Stimulated activated CD4-positive, alpha-beta T cell treated with anti-CD3 and anti-CD28 coated beads, Interleukin-4, amount 100 ng/mL, for 1 hour (primary cell): Measurements from ENCODE around the gene PLEKHD1.
"Not testable (repeated sequence)": the region's sequence is repeated elsewhere in the genome, so short reads cannot be mapped to it uniquely, and the experiment has no call there.

ENCODE experiments used
- DNase-seq: peaks from one replicate; pipeline ENCODE4 v3.0.0-alpha.2; 2020

The PLEKHD1 gene

DNA sequence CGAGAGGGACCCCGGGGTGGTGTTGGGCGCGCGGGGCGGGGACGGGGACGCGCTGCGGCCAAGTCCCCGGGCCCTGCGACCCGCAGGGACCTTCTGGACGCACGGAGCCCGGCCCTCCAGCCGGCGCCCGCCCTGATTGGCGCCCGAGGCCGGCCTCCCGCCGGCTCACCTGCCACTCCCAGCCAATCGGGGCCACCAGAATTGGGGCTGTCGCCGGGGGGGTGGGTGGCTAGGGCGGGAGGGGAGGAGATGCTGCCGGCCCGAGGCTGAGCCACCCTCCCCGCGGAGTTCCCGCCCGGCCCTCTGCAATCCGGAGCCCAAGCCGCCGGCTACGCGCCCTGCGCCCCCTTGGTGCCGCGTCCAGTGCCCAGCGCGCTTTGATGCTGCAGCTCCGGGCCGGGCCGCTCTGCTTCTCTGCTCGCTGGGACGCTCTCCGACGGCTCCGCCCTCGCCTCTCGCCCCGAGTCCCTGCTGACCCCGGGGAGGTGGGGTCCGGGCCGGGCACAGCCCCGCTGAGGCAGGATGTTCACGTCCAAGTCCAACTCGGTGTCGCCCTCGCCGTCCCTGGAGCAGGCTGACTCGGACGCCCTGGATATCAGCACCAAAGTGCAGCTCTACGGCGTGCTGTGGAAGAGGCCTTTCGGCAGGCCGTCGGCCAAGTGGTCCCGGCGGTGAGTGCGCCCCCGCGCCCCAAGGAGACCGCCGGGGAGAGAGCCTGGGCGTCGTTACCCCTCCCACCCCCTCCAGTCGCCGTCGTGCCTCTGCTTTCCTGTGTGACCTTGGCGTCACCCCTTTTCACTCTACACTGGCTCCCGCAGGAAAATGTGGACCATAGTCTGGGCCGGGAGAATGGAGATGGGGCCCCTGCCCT, at the start of gene PLEKHD1:
PLEKHD1 (plus strand) TSS at position 285 of the 871 bp plus-strand sequence; CDS start at position 523, 238 bp downstream.
- DNase-seq = no peak

DNA sequence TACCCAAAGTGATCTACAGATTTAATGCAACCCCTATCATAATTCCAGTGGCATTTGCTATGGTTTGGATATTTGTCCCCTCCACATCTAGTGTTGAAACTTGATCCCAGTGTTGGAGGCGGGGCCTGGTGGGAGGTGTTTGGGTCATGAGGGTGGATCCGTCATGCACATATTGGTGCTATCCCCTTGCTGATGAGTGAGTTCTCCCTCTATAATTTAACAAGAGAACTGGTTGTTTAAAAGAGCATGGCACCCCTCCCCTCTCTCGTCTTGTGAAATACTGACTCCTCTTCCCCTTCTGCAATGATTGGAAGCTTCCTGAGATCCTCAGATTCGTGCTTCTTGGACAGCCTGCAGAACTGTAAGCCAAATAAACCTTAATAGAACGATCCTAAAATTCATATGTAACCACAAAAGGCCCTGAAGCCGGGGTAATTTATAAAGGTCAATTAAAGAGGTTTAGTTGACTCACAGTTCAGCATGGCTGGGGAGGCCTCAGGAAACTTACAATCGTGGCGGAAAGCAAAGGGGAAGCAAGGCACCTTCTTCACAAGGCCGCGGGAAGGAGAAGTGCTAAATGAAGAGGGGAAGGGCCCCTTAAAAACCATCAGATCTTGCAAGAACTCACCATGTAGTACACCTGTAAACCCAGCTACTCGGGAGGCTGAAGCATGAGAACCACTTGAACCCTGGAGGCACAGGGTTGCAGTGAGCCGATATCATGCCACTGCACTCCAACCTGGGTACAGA, 44.8 kb upstream of the PLEKHD1 start:
- no peak for DNase-seq

DNA sequence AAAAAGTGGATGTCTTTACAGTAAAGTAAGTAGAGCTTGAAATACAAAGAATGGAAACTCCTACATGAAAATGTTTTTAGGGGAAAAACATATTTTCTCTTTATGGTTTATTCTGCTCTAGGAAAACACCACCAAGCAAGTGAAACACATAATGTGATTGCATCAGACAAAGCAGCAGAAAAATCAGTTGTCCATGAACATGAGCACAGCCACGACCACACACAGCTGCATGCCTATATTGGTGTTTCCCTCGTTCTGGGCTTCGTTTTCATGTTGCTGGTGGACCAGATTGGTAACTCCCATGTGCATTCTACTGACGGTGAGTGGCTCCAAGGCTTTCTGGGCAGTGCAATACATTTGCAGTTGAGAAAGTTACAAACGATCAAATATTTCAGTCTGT, 42.6 kb upstream of the PLEKHD1 start:
- DNase-seq = no peak

DNA sequence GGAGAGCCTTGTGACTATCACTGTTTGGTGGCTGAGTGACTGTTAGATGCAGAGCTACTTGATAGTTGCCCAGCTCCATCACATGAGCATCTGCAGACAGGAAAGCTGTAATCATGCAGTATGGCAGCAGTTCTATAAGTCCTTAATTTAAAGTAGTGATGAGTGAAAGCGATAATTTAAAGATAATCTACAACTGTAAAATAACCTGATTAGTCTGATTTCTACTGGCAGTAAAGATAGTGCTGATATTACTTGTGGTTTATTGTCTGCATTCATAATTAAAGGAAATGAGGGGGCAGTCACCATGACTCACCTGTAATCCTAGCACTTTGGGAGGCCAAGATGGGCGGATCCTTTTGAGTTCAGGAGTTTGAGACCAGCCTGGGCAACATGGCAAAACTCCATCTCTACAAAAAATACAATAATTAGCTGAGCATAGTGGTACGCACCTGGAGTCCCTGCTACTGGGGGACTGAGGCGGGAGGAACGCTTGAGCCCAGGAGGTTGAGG, 41.2 kb upstream of the PLEKHD1 start:
- DNase-seq = no peak

DNA sequence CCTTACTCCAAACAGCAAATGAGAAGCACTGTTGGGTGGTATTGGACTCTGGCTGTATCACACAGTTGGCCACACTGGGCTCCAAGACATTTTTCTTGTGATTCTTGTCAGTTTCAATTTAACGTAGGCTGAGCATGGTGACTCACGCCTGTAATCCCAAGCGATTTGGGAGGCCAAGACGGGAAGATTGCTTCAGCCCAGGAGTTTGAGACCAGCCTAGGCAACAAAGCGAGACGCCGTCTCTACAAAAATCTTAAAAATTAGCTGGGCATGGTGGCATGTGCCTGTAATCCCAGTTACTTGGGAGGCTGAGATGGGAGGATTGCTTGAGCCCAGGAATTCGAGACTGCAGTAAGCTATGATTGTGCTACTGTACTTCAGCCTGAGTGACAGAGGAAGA, 35.3 kb upstream of the PLEKHD1 start:
- no peak for DNase-seq

DNA sequence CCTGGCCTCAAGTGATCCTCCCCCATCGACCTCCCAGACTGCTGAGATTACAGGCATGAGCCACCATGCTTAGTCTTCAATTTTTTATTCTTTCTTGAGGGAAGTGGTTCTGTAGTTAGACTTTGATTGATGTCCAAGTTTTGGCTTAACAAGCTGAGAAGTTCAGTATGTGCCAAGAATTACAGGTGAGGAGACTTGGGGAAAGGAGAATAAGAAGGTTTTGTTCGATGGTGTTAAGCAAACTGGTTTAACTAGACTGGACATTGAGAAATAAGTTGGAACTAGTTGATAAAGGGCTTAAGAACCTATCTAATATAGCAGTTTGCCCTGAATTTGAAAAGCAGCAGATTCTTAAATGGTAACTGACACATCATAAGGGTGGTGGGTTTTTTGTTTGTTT, 32.6 kb upstream of the PLEKHD1 start:
- no peak for DNase-seq

DNA sequence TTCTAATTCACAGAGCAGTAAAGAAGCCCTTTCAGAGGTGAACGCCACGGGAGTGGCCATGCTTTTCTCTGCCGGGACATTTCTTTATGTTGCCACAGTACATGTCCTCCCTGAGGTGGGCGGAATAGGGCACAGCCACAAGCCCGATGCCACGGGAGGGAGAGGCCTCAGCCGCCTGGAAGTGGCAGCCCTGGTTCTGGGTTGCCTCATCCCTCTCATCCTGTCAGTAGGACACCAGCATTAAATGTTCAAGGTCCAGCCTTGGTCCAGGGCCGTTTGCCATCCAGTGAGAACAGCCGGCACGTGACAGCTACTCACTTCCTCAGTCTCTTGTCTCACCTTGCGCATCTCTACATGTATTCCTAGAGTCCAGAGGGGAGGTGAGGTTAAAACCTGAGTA, 26.2 kb upstream of the PLEKHD1 start:
- no peak for DNase-seq

DNA sequence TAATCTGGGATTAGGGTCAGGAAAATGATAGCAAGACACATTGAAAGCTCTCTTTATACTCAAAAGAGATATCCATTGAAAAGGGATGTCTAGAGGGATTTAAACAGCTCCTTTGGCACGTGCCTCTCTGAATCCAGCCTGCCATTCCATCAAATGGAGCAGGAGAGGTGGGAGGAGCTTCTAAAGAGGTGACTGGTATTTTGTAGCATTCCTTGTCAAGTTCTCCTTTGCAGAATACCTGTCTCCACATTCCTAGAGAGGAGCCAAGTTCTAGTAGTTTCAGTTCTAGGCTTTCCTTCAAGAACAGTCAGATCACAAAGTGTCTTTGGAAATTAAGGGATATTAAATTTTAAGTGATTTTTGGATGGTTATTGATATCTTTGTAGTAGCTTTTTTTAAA, 25.4 kb upstream of the PLEKHD1 start:
- DNase-seq = no peak

DNA sequence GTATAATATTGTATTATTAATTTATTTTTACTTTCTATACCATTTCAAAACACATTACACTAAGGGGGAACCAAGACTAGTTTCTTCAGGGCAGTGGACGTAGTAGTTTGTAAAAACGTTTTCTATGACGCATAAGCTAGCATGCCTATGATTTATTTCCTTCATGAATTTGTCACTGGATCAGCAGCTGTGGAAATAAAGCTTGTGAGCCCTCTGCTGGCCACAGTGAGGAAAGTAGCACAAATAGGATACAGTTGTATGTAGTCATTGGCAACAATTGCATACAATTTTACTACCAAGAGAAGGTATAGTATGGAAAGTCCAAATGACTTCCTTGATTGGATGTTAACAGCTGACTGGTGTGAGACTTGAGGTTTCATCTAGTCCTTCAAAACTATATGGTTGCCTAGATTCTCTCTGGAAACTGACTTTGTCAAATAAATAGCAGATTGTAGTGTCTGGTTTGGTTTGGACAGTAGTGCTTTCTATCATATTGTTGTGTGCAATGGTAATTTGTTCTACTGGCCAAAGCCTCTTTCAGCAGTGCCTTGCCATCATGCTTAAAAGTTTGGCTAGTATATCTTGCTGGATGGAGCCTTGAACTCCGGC, 24.3 kb upstream of the PLEKHD1 start:
- peak; percentile 45 for DNase-seq

DNA sequence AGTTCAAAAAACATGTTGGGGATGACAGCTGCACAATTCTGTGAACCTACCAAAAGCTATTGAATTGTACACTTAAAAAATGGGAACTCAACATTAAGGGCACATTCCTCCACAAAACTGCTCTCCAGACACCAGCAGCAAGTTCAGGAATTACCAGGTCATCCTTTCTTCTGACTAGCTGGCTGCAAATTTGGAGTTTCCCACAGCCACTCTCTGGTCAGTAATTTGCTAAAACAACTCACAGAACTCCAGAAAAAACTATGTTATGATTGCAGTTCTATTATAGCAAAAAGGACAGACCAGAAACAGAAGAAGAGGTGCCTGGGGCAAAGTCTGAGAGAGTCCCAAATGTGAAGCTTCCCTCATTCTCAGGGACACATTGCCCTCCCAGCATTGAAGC, 20.1 kb upstream of the PLEKHD1 start:
- no peak for DNase-seq

DNA sequence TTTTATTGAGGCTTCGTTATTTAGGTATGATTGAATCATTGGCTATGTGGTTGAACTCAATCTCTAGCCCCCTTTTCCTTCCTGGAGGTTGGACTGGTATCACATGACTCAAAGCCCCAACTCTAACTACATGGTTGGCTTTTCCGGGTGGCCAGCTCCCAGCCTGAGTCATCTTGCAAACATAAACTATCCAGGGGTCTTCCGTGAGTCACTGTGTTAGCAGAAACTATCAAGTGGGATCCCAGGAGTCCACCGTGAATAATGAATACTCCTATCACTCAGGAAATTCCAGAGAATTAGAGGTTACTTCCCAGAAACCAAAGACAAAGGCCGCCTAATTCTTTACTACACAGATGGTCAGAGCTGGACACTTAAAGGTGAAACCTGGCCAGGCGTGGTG, 19.7 kb upstream of the PLEKHD1 start:
- DNase-seq = no peak

DNA sequence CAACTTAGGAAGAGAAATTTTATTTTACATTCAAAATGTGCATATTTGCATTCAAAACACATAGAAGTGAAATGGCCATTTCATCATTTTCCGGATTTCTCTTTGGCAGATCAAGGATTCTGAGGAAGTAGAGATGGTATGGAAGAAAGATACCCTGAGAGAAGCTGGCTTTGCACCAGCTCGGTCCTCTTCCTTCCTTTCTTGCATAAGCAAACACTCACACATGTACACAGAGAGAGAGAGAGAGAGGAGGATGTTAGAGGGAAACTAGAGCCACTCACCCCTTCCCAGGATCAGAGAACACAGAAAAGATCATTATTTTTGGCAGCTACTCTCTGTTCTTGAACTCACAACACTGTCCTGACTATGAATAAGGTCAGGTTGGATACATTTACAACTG, 15.6 kb upstream of the PLEKHD1 start:
- DNase-seq = no peak

DNA sequence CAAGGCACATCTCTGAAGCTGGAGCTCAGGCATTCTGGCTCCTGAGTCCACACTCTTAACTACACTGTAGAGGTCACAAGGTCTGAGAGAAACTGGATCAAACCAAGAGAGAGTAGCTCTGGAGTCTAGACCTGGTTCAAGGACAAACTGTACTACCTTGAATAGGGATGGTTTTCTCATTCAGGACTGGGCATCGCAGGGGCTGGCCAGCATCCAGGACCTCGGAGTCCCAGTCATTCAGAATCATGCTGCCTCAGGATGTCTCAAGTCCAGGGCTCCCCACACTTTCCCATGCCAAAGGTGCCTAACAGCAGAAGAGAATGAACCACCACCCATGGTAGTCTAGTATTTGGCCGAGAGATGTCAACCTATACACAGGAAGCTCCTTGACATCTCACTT, 13.1 kb upstream of the PLEKHD1 start:
- no peak for DNase-seq

DNA sequence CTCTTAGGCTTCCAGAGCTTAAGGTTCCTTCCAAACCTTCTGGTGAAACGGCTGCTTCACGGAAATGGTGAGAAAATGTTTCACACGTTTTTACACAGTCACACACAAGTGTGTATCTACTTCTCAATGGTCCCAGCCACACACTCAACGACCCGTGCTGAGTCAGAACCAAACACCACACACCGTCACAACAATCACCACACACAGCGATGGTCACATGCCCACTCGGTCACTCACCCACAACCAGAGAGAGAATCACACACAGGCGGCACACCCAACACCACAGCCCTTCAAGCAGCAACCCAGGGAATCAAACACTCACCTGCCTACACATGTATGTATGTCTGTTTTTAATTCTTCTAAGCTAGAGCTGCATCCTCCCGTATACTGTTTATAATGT, 12.6 kb upstream of the PLEKHD1 start:
- DNase-seq = no peak

DNA sequence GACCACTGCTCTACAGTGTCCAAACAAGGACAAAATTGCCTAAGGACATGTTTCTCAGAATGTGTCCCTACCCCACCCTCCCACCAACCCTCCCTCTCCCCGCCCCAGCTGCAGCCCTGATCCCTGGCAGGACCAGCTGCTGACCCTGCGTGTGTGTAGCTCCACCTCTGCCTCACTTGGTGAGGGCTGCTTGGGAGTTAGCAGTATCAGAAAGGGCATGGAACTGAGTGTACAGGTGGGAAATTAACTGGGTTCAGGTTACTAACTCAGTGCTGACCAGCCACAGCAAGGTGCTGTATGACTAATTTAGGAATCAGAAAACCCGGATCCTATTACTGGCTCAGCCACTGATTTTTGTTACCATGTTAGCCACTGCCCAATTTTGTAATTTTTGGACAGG, 11.3 kb upstream of the PLEKHD1 start:
- no peak for DNase-seq

DNA sequence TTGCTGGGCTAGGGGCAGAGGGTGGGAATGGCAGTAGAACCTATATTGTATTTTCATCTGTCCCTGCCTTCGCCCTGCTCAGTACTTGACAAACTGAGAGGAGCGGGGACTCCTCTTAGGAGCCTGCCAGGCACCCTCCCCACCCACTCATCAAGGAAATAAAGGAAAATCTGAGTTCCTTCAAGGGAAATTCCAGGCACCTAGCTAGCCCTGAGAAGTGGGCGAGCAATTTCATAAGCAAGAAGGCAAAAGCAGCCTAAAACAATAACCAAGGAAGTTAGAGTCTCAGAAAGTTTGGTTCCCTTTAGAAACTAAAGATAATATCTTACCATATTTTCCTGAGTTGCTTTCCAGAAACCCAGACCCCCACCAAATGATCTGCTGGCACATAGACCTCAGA, 10.6 kb upstream of the PLEKHD1 start:
- no peak for DNase-seq

DNA sequence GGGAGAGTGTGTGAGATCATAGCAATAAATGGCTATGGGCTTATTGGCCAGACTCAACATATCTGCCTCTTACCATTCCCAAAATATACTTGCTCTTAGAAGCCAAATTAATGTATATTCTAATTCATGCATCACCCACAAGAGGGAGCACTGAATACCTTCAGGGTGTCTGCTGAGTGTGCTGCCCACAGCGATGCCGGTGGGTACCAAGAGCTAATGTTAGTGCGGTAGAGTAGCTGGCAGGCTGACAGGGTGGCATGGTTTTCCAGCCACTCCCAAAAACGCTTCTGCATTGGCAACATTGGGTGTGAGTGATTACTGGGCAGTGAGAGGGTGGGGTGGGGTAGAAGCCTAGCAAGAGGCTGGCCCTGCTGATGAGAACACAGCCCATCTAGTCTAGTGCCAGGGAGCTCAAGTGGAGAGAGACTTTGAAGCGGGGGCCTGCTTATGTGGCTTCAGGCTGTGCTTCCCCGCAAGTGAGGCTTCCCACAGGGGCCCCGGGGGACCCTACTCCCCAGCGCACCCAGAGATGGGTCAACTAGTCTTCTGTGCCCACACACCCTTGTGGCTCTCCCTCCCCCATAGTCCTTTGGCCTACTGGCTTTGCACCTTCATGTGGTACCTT, 9.2 kb upstream of the PLEKHD1 start:
- DNase-seq = no peak

DNA sequence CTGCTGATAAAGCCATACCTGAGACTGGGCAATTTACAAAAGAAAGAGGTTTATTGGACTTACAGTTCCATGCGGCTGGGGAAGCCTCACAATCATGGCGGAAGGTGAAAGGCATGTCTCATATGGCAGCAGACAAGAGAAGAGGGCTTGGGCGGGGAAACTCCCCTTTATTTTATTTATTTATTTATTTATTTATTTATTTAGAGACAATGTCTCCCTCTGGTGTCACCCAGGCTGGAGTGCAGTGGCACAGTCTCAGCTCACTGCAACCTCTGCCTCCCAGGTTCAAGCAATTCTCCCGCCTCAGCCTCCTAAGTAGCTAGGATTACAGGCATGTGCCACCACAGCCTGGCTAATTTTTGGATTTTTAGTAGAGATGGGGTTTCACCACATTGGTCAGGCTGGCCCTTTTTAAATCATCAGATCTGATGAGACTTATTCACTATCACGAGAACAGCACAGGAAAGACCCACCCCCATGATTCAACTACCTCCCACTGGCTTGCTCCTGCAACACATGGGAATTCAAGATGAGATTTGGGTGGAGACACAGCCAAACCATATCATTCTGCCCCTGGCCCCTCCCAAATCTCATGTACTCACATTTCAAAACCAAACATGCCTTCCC, 7.6 kb upstream of the PLEKHD1 start:
- DNase-seq = not testable (repeated sequence)

DNA sequence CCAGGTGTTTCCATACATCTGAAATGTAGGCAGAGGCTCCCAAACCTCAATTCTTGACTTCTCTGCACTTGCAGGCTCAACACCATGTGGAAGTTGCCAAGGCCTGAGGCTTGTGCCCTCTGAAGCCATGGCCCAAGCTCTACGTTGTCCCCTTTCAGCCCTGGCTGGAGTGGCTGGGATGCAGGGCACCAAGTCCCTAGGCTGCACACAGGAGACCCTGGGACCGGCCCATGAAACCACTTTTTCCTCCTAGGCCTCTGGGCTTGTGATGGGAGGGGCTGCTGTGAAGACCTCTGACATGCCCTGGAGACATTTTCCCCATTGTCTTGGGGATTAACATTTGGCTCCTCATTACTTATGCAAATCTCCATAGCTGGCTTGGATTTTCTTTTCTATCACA, 6.5 kb upstream of the PLEKHD1 start:
- DNase-seq = not testable (repeated sequence)

DNA sequence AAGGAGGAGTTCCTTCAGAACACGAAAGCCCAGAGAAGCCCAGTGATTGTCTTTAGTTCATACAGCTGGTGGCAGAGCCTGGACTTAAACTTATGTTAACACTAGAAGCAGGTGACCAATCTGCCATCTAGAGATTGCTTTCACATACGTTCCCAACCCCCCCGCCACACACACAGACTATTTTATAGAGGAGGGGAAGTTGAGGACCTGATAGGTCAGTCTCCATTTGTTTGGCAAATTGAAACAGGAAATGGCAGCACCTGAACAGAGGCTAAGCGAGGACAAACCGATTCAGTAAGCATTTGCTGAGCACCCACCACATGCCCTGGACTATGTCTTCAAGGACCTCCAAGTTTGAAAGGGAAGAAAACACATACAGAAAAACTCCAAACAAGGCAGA, 4.8 kb upstream of the PLEKHD1 start:
- DNase-seq = no peak

DNA sequence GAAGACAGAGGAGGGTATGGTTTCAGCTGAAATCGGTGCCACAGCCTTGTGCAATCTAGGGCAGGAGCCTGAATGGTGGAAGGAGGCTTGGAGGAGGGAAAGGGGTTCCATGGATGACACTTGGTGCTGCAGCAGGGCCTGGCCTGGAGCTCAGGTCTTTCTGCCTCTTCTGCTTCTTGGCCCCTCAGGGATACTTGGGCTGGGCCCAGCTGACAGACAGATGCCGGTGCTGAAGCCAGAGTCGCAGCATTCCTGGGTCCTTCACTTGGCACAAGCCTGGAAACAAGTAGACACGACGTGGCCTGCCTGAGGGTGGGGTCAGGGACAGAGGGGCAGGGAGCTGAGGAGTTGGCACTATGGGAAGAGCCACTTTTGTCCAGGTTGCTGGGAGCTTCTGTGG, 4.4 kb upstream of the PLEKHD1 start:
- DNase-seq = no peak

DNA sequence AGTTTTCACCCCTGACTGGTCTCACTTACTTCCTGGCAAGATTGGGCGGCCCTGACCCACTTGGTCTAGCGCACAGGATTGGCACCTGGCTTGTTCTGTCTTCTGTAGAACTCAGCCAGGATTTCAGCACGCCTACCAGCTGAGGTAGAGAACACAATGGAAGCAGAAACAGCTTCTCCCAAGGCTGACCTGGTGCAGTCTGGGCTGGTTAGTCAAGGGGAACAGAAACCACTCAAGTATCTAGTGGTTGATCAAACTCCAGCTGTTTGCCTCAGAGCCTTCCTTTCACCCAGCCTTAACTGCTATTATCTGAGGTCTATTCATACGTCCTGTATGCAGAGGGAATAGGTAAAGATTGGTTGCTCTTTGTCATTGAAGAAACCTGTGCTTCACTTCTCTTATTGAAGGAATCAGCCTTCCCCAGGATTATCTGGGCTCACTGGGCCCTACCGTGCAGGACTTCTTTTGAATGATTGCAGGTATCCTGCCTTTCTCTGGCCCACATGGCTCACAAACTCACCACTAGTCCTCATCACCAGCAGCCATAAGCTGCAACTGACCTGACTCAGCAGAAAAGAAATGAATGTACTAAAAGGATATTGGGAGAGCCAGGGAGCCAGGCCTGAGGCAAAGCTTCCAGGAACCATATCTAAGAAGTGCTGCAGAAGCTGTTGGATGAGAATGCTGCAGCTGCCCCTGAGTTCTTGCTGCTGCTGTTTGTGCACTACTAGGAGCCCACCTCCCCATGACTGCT, 2.5 kb upstream of the PLEKHD1 start:
- DNase-seq = no peak
